Kidney glomerular epithelial cell (primary cell): ENCODE measurements around the gene HRK.

Experiments used
- DNase-seq: peaks from one replicate; lab custom pipeline; 2025; lab: John Stamatoyannopoulos, UW

Gene HRK

DNA sequence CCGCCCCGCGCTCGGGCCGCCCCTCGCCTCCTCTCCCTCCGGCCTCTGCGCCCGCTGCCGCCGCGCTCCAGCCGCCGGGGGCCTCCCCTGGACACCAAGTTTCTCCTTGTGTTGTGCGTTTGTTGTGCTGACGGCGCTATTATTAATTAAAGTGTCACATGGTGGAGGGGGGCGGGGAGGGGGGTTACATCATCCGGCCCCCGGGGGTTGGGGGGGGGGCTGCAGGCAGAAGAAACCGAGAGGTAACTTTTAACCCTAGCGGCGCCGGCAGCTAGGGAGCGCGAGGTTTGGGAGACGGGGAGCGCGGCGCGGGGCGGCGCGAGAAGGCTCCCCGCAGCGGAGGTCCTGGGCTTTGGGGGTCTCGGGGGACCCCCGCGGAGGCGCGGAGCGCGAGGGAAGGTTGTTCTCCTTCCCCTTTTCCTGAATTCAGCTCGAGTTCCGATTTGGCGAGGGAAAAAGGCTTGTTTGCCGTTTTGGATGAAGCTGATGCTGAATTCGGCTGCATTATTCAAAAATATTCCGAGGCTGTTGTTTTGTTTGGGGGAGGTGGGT is at the start of gene HRK:
Gene HRK, minus strand, starts transcription at position 117 of the 552 bp plus-strand sequence. CDS start 134 bp downstream, outside the sequence.
- no peak for DNase-seq

DNA sequence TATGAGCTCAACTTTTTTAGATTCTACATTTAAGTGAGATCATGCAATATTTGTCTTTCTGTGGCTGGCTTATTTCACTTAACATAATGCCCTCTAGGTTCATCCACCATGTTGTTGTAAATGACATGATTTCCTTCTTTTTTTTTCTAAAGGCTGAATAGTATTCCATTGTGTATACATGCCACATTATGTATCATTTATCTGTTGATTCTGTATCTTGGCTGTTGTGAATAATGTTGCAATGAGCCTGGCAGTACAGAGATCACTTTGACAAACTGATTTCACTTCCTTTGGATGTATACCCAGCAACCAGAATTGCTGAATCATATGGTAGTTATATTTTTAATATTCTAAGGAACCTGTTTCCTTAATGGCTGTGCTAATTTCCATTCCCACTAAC is 48.6 kb upstream of the HRK start:
- DNase-seq: no peak

DNA sequence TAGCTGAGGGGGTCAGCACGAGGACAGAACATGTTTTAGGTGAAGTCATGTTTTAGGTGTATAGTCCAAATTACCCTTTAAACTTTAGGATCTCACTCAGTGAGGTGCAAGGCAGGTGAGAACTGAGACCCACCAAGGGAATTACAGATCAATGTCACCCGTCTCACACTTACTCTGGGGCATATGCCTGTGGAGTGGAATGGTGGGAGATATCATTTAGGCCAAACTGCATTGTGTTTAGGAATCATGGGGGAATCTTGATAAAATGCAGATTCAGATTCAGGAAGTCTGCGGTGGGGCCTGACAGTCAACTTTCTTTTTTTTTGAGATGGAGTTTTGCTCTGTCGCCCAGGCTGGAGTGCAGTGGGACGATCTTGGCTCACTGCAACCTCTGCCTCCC is 47.3 kb upstream of the HRK start:
- DNase-seq: no peak

DNA sequence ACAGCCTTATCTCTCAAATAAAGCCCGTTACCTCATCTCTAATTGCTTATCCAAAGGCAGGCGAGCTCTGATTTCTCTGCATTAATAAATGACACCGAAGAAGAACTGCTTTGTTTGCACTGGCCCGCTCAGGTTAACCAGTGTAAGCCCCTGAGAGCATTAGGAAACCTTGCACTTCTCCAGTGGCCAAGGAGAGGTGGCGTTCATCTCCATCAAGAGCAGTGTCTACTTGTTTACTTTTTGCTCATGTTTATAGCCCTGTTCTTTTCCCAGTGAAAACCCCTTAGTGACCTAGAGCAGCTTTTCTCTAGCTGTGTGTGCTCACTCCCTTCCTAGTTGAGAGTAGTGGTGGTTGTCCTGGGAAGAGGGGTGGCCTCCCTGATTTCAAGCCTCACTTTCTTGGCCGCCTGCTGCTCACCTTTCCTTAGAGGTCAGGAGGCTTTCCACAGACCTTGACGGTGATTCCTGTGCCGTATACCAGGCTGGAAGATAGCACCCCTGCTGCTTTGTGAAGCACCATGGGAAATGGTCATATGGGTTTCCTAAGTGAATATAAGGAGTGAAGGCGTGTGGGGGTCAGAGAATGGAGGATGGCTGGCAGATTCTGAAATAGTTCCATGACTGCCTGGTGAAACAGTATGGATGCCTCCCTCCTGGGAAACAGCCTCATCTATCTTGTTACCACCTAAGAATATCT is 46.2 kb upstream of the HRK start:
- DNase-seq: no peak

DNA sequence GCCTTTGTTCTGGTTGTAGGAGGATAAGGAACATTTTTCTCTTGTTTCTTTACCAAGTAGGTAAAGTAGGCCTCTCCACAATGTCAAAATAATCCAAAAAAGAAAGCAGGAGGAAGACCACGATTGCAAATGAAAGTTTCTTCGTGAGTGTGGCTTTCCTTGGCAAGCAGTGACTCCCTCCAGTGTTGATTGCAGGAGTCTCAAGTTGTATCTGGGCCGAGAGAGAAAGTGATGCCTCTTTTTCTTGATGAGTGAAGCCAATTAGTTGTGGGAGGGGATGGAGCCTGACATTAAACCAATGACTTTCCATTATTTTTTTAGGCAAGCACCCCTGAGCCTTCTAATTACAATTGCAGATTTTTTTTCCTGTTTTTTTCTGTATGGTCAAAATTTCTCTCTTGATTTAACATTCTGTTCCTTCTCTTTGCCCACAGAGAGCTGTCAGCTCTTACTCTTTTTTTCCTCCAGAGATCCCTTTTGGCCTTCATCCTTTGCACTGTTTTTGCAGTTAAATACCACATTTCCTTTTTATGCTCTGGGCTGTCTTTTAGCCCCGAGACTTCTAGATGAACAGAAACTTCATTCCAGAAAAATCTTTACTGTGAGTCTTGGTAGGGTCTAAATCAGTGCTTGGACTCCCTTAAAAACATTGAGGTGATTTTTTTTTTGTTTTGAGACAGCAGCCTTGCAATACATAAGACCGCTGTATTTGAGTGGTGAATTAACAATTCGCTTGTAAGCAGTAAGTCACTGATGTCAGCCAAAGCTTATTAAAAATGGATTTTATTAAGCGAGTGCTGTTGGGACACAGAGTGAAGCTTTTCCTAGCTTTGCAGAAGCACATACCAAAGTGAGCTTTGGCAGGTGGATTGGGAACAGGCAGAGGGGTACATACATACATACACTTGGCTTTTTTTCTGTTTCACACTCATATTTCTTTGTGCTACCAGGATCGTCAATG is 45.3 kb upstream of the HRK start:
- no peak for DNase-seq

DNA sequence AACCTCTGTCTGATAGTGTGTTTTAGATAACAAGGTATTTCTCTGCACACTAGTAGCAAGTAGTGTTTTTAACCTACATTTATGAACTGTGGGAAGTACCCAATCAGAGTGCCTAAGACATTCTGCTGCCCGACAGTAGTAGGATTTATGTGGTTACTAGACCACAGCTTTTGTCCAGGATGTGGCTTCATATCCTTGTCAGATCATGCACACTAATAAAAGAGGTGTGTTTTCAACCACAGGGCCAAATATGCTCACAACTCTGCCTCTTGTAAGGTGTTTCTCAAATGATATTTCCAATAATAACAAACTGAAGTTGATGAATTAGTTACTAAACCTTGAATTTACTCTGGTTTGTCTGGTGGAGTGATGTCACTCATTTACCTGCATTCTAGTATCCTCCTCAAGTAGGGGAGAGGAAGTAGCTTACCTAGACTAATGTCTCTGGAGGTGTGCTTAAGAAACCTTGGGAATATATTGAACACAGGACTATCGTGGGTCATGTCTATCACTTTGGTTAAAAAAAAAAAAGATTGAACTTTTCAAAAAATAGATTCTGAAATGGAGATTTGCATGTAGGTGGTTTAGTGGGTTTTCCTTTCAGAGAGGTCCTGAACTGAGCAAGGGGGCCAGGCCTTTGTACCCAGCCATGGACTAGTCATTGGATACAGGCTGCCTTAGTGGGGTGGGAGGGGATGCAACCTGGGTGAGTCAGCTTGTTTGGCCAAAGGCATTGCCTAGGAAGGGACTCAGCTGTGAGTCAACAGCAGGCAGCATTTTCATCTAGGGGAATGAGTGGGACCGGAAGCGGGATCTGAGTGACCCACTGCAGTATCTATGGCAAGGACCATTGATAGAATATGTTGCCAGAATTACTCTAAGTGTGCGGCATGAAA is 43.6 kb upstream of the HRK start:
- peak; percentile 30 for DNase-seq

DNA sequence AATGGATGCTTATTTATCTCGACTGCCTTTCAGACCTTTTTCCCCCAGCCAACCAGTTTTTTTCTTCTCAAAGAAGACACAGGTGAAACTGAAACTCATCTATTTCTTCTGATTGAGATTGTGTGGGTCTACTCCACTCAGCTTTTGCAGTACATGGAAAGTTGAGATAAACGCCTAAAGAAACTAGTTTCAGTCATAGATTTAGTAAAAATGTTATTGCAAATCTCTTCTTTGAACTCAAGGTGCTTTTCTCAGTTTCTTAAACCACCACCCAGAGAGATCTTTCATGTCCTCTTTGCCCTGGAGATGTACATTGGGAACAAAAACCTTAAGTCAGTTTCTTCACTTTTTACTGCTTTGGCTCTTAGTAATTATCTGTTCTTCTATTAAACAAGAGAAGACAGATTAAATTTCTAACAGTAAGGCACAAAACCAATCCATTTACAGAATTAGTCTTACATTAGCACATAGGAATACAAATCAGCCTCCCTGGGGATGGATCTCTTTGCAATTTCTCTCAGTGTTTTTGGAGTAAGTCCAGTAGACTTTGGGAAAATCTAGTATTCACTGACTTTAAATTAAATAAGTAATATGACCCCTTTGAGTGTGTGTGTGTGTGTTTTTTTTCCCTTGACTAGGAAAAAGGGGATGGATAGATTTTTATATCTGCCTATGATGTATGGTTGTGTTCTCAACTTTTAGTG is 41.1 kb upstream of the HRK start:
- DNase-seq: no peak

DNA sequence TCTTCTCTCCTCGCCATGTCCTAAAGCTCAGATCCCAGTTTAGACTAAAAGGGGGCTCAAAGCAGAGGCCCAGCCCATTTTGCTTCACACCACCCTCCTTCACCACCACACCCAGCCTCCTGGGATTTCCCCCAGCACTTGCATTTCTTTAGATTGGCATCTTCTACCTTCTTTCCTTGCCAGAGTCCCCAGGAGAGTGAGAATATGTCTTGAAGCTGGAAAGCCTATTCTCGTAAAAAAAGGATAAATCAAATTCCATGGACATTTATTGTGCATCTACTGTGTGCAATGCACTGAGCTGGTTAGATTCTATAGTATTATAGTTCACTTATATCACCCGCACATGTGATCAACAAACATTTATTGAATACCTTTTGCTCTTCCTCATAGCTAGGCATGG is 39.7 kb upstream of the HRK start:
- no peak for DNase-seq

DNA sequence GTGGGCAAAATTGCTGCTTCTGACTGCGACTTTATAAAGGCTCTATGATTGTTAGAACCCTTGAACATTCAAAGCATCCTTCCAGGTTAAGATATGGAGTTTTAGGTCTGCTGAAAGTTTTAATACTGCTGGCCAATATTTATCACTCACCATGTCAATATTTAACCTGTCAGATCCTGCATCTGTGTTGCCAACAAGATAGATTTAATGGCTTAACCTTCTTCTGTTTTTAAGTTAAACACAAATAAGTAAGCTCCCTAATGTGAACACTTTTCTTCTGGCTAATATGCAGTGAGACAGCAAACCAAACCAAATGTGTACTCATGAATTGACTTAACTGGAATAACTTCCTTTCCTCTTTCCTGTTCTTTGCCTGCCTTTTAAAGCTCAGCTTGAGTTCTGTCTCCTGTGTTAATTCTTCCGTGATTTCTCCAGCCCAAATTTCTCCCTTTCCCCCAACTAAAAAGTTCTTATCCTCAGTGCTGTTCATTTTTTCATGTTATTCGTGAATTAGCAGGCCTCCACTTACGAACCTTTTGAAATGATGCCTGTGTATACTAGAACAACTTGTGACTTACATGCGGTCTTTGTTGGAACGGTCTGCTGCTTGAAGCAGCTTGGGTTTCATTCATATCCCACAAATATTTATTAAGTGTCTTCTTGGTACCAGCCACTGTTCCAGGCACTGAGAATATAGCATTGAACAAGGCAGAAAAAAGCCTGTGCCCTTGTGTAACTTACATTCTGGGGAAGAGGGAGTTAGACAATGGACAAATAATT is 38.7 kb upstream of the HRK start:
- no peak for DNase-seq

DNA sequence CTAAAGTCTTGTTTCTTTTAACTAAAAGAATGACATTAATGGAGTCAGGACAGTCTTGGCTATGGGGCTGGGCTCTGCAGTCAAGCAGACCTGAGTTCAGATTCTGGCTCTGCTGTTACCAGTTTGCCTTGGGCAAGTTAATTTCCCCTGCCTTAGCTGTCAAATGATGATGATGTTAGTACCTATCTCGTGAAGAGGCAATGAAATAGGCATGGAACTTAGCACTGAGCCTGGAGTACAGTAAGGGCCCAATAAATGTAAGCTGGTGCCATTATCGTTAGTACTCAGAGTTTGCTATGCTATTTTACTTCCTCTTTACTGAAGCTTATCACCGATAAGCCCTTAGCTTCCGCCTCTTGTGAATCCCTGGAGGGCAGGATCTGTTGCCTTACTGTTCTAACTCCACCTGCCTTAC is 38.0 kb upstream of the HRK start:
- DNase-seq: no peak

DNA sequence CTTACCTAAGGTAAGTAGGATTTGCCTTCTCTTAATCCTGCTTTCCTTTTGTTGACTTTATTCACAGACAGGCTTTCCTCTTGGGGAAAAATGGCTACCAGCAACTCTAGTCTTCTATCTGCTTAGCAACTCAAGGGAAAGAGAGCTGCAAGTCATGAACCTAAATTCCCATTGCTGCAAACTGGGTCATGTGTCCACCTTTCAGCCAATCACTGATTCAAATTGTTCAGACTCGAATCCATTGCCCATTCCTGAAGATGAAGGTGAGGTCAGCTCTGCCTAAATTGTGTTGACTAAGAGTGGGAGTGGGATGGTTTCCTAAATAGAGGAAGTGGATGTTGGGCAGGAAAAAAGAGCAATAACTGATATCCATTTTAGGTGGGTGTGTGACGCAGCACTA is 37.2 kb upstream of the HRK start:
- DNase-seq: no peak

DNA sequence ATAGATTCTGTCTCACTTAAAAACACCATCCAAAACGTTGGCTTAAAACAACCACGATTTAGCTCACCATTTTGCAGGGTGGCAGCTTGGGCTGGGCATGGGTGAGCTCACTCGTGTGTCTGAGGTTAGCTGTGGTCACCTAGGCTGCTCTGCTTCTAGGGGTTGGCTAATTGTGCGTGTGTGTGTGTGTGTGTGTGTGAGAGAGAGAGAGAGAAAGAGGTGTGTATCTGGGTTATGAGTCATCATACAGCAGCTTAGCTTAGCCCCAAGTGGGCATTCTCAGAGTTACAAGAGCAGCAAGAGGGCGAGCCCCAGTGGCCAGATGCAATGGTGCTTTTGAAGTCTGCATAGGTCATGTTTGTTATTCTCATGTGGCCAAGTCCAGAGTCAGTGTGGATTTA is 35.5 kb upstream of the HRK start:
- peak; percentile 57 for DNase-seq

DNA sequence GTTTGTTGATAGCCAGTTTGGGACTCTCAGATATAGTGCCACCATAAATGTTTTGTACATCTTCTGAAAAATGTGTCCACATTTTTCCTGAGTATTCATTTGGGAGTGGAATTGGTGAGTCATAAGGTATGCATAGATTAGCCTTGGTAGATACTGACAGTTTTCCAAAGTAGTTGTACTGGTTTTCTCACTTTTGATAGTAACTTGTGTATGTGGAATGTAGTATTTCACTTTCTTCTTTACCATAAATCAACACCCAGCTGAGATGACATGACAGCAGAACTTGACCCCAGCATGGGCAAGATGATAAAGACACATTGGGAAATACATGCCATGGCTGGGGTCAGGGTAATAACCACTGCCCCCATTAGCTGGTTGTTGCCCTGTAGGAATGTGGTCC is 34.9 kb upstream of the HRK start:
- no peak for DNase-seq

DNA sequence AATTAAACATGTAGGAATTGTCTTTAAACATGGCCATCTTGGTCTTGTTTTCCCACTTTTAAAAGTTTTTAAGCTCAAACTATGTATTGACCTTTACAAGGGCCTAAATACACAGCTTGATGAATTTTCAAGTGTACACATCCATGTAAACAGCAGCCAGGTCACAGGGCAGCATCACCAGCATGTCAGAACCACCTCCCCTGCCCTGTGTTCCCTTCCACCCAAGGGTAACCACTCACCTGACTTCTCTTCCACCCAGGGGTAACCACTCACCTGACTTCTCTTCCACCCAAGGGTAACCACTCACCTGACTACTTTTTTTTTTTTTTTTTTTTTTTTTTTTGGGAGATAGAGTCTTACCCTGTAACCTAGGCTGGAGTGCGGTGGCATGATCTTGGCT is 34.1 kb upstream of the HRK start:
- no peak for DNase-seq

DNA sequence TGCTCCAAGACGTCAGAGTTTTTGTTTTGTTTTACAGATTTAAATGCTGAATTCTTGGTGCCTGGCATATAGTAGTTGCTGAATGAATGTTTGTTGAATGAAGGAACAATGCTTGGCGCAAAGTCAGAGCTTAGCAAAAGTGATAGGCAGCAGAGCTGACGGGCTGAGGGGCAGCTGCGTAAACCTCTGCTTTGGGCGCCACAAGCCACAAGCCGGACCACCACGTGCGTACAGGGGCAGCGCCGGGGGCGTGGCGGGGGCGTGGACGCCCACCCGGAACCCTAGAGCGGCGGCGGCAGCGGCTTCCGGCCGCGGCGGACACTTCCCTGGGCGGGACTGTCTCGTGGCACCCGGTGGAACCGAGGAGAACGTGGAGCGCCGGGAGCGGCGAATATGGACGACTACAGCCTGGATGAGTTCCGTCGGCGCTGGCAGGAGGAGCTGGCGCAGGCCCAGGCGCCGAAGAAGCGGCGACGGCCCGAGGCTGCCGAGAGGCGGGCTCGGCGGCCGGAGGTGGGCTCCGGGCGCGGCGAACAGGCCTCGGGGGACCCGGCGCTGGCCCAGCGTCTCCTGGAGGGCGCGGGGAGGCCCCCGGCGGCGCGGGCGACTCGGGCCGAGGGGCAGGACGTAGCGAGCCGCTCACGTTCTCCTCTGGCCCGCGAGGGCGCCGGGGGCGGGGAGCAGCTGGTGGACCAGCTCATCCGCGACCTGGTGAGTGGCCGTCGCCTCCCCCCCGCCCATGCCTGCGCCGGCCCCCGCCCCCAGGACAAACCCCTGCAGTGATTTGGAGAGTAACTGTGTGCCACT is 29.6 kb upstream of the HRK start, which contains the start of gene FBXW8:
Gene FBXW8, plus strand, starts transcription at position 306 of the 807 bp plus-strand sequence. Its CDS starts 88 bp downstream, at position 394.
- peak; percentile 47 for DNase-seq

DNA sequence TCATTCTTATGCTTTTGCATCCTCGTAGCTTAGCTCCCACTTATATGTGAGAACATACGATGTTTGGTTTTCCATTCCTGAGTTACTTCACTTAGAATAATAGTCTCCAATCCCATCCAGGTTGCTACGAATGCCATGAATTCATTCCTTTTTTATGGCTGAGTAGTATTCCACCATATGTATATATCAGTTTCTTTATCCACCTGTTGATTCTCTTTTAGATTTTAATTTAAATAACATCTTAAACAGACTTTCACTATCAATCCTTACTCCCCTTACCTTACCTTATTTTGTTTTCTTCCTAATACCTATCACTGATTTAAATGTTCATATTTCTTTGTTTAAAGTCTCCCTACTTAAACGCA is 29.0 kb upstream of the HRK start:
- DNase-seq: no peak

DNA sequence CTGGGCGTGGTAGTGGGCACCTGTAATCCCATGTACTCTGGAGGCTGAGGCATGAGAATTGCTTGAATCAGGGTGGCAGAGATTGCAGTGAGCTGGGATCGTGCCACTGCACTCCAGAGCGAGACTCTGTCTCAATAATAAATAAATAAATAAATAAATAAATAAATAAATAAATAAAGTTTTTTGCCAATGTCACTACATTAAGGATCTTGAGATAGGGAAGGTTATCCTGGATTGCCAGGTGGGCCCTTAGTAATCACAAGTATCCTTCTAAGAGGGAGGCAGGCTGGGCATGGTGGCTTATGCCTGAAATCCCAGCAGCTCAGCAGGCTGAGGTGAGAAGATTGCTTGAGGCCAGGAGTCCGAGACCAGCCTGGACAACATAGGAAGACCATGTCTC is 25.0 kb upstream of the HRK start:
- DNase-seq: no peak

DNA sequence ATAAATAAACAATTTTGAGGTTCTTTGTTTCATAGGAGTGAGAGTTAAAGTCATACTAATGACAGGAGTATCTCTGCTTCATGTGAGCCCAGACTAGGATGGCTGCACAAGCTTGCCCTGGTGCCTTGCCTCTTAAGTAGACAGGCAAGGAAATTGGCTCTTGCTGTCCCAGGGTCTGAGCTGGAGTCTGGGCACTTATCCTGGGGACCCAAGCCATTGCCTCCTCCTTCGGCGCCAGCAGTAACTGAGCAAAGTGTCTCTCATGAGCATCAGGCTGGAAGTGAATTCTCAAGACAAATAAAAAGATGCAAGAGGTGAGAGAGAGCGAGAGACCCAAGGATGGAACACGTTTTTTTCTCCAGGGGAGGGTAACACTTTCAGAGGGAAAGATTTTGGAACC is 22.6 kb upstream of the HRK start:
- no peak for DNase-seq

DNA sequence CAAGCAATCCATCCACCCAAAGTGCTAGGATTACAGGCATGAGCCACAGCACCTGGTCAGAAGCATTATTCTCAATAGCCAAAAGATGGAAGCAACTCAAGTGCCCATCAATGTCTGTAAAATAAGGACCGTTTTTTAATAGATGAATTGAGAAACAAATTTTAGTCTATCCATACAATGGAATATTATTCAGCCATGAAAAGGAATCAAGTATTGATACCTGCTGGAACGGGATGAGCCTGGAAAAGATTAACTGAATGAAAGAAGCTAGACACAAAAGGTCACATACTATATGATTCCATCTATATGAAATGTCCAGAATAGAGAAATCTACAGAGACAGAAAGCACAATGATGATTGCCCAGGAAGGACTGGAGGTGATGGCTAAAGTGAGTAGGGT is 20.4 kb upstream of the HRK start:
- no peak for DNase-seq

DNA sequence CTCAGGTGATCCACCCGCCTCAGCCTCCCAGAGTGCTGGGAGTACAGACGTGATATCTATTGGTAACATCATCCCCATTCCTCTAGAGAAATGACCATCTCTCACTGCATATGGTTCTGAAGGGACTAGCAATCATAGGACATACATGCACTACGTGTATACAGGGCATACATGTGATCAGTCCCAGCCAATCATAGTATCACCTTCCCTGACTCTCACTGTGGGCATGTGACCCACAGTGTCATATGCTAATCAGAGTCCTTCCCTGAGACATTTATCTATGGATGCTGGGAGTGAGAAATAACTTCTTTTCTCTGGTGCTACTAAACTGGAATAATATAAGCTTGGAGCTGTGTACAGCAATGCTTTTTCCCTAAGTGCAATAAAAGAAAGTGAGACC is 17.4 kb upstream of the HRK start:
- DNase-seq: no peak
